ENCODE data around the gene IGF2BP2.

- TF ChIP-seq CTCF (IDR thresholded peaks at IDR 0.05), result no peak
- no peak for TF ChIP-seq POLR2AphosphoS5 (IDR thresholded peaks at IDR 0.05; ENCODE audit: low read depth, low read length)
- TF ChIP-seq TCF7L2 (IDR thresholded peaks at IDR 0.05; ENCODE audit: low read depth, low read length), result no peak
- TF ChIP-seq, protein P1, sequence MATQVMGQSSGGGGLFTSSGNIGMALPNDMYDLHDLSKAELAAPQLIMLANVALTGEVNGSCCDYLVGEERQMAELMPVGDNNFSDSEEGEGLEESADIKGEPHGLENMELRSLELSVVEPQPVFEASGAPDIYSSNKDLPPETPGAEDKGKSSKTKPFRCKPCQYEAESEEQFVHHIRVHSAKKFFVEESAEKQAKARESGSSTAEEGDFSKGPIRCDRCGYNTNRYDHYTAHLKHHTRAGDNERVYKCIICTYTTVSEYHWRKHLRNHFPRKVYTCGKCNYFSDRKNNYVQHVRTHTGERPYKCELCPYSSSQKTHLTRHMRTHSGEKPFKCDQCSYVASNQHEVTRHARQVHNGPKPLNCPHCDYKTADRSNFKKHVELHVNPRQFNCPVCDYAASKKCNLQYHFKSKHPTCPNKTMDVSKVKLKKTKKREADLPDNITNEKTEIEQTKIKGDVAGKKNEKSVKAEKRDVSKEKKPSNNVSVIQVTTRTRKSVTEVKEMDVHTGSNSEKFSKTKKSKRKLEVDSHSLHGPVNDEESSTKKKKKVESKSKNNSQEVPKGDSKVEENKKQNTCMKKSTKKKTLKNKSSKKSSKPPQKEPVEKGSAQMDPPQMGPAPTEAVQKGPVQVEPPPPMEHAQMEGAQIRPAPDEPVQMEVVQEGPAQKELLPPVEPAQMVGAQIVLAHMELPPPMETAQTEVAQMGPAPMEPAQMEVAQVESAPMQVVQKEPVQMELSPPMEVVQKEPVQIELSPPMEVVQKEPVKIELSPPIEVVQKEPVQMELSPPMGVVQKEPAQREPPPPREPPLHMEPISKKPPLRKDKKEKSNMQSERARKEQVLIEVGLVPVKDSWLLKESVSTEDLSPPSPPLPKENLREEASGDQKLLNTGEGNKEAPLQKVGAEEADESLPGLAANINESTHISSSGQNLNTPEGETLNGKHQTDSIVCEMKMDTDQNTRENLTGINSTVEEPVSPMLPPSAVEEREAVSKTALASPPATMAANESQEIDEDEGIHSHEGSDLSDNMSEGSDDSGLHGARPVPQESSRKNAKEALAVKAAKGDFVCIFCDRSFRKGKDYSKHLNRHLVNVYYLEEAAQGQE (IDR thresholded peaks at IDR 0.05; ENCODE audit: insufficient read depth in 1 of 2, low read depth in 2 of 2, low read length in 1 of 2), result no peak
- no peak for TF ChIP-seq SIN3A (IDR thresholded peaks at IDR 0.05; ENCODE audit: borderline replicate concordance, insufficient read depth, low read depth, low read length)
These were observed 110.8 kb downstream of the IGF2BP2 start for GRCh38 chr3:185714085-185714484.
